A549 (cell line): ENCODE results near the gene ARHGEF19.

ENCODE experiments used
- CTCF ChIP-seq: fragments of >200 bp; sonication (Bioruptor Twin); formaldehyde crosslinking; IDR thresholded peaks from 3 replicates; pipeline ENCODE4 v1.5.1; 2016
- KDM1A ChIP-seq: fragments of 200-600 bp; sonication (generic); IDR thresholded peaks from 2 replicates; pipeline ENCODE4 v1.6.1; 2016; ENCODE audit warnings: low read depth, mild to moderate bottlenecking
- REST ChIP-seq: fragments of 200-600 bp; sonication (generic); IDR thresholded peaks from 2 replicates; pipeline ENCODE4 v1.6.1; 2016; ENCODE audit warnings: antibody characterized with exemption, mild to moderate bottlenecking, moderate library complexity

GRCh38 chr1:16148329-16149092 lies 63.9 kb downstream of the ARHGEF19 start:
- TF ChIP-seq KDM1A (no peak), CTCF (no peak), REST (no peak)
